ENCODE measurements around the gene MARCHF10.

MARCHF10 gene

GRCh38 chr17:62671553-62671952 is 136.6 kb downstream of the MARCHF10 start:
- H3K4me1 ChIP-seq (ENCODE audit: insufficient read depth, poor library complexity, severe bottlenecking) = peaks cover 41% of the 10 kb centered on the region
- H3K27me3 ChIP-seq (ENCODE audit: insufficient read depth, poor library complexity, severe bottlenecking) = no peaks in the 10 kb centered on the region
- no peak for TF ChIP-seq CTCF (IDR thresholded peaks at IDR 0.05; ENCODE audit: poor library complexity, severe bottlenecking)
- peak overlapping the region; percentile 66 for H3K27ac ChIP-seq (ENCODE audit: poor library complexity, severe bottlenecking)
- no peaks in the 10 kb centered on the region for H3K9me3 ChIP-seq (ENCODE audit: severe bottlenecking)
- H3K36me3 ChIP-seq (ENCODE audit: low read depth) = no peaks in the 10 kb centered on the region
- peak; percentile 61 for ATAC-seq (ENCODE audit: low read depth)
- no peak overlapping the region for H3K4me3 ChIP-seq (ENCODE audit: severe bottlenecking)
- peak; percentile 91 for DNase-seq (ENCODE audit: low spot score)

GRCh38 chr17:62670202-62670821 is 137.8 kb downstream of the MARCHF10 start:
- peaks cover 41% of the 10 kb centered on the region for H3K4me1 ChIP-seq (ENCODE audit: insufficient read depth, poor library complexity, severe bottlenecking)
- TF ChIP-seq CTCF (IDR thresholded peaks at IDR 0.05; ENCODE audit: poor library complexity, severe bottlenecking) = no peak
- H3K9me3 ChIP-seq (ENCODE audit: severe bottlenecking) = no peaks in the 10 kb centered on the region
- no peak overlapping the region for H3K4me3 ChIP-seq (ENCODE audit: severe bottlenecking)
- H3K27ac ChIP-seq (ENCODE audit: poor library complexity, severe bottlenecking) = peak overlapping the region; percentile 66
- H3K36me3 ChIP-seq (ENCODE audit: low read depth) = no peaks in the 10 kb centered on the region
- H3K27me3 ChIP-seq (ENCODE audit: insufficient read depth, poor library complexity, severe bottlenecking) = no peaks in the 10 kb centered on the region
- DNase-seq (ENCODE audit: low spot score) = peak; percentile 94
- peak; percentile 50 for ATAC-seq (ENCODE audit: low read depth)

- no peak for TF ChIP-seq CTCF (IDR thresholded peaks at IDR 0.05; ENCODE audit: poor library complexity, severe bottlenecking)
- Histone ChIP-seq H3K4me1 (ENCODE audit: insufficient read depth, poor library complexity, severe bottlenecking) (peaks cover 41% of the 10 kb centered on the region), H3K27ac (ENCODE audit: poor library complexity, severe bottlenecking) (peak overlapping the region; percentile 66), H3K36me3 (ENCODE audit: low read depth) (0 out of 2 replicates have a peak, but pooled peaks cover 3% of the 10 kb centered on the region), H3K4me3 (ENCODE audit: severe bottlenecking) (no peak overlapping the region), H3K9me3 (ENCODE audit: severe bottlenecking) (no peaks in the 10 kb centered on the region), H3K27me3 (ENCODE audit: insufficient read depth, poor library complexity, severe bottlenecking) (no peaks in the 10 kb centered on the region)
- ATAC-seq (ENCODE audit: low read depth) (peak; percentile 69), DNase-seq (ENCODE audit: low spot score) (peak; percentile 85)
These were observed 139.9 kb downstream of the MARCHF10 start for GRCh38 chr17:62668091-62668804.

- TF ChIP-seq CTCF (IDR thresholded peaks at IDR 0.05; ENCODE audit: poor library complexity, severe bottlenecking) = no peak
- Histone ChIP-seq H3K4me3 (ENCODE audit: severe bottlenecking) (no peak overlapping the region), H3K36me3 (ENCODE audit: low read depth) (0 out of 2 replicates have a peak, but pooled peaks cover 3% of the 10 kb centered on the region), H3K27me3 (ENCODE audit: insufficient read depth, poor library complexity, severe bottlenecking) (no peaks in the 10 kb centered on the region), H3K9me3 (ENCODE audit: severe bottlenecking) (no peaks in the 10 kb centered on the region), H3K4me1 (ENCODE audit: insufficient read depth, poor library complexity, severe bottlenecking) (peaks cover 39% of the 10 kb centered on the region), H3K27ac (ENCODE audit: poor library complexity, severe bottlenecking) (peak overlapping the region; percentile 66)
- ATAC-seq (ENCODE audit: low read depth) = no peak
- peak; percentile 72 for DNase-seq (ENCODE audit: low spot score)
These were observed 141.1 kb downstream of the MARCHF10 start for GRCh38 chr17:62666801-62667591.

Data from RWPE2 (cell line).